HG03378 (cell line): ENCODE results near the gene MRM3.
"Not testable (repeated sequence)": the region's sequence is repeated elsewhere in the genome, so short reads cannot be mapped to it uniquely, and the experiment has no call there.

ENCODE experiments used
- ATAC-seq: cut with Tn5 transposase; IDR thresholded peaks from one replicate; pipeline ENCODE4 v1.9.1; 2021; ENCODE audit warnings: mild to moderate bottlenecking, moderate library complexity; ENCODE audit not compliant: unreplicated experiment

Gene MRM3, protein sequence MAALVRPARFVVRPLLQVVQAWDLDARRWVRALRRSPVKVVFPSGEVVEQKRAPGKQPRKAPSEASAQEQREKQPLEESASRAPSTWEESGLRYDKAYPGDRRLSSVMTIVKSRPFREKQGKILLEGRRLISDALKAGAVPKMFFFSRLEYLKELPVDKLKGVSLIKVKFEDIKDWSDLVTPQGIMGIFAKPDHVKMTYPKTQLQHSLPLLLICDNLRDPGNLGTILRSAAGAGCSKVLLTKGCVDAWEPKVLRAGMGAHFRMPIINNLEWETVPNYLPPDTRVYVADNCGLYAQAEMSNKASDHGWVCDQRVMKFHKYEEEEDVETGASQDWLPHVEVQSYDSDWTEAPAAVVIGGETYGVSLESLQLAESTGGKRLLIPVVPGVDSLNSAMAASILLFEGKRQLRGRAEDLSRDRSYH

DNA sequence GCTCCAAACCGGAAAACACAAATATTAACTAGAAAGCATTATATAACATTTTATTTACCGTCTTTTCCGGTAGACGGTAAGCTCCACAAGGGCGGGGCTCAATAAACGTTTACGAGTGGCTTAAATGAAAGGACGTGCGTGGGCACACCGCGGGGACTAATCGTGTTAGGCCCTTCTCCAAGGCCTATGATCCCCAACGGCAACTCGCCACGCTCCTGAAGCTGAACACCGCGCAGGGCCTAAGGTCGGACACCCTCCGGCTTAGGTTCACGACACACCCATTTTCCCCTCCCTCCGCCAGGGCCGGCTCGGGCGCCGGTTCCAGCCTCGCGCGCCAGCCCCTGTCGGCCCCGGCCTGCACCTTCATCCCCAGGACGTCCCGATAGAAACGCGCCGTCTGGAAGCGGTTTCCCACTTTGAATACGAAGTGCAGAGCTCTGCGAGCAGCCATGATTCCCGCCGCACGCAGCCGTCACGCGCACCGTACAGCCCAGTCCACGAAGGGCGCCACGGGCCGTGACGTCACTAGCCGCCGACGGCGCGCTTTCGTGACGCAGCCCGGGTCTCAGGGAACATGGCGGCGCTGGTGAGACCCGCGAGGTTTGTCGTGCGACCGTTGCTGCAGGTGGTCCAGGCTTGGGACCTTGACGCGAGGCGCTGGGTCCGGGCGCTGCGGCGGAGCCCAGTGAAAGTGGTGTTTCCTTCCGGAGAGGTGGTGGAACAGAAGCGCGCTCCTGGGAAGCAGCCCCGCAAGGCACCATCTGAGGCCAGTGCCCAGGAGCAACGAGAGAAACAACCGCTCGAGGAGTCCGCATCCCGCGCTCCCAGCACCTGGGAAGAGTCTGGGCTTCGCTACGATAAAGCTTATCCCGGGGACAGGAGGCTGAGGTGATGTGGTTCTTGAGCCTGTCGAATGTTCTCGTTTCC is at the start of gene MRM3, which contains the start of gene GLOD4:
TSS of gene MRM3 (plus strand) at position 549 of the 927 bp plus-strand sequence. CDS start at position 575, 26 bp downstream.
TSS of gene GLOD4 (minus strand) at position 476 of the 927 bp plus-strand sequence. CDS start at position 451, 25 bp downstream.
- ATAC-seq, result peak; percentile 67

DNA sequence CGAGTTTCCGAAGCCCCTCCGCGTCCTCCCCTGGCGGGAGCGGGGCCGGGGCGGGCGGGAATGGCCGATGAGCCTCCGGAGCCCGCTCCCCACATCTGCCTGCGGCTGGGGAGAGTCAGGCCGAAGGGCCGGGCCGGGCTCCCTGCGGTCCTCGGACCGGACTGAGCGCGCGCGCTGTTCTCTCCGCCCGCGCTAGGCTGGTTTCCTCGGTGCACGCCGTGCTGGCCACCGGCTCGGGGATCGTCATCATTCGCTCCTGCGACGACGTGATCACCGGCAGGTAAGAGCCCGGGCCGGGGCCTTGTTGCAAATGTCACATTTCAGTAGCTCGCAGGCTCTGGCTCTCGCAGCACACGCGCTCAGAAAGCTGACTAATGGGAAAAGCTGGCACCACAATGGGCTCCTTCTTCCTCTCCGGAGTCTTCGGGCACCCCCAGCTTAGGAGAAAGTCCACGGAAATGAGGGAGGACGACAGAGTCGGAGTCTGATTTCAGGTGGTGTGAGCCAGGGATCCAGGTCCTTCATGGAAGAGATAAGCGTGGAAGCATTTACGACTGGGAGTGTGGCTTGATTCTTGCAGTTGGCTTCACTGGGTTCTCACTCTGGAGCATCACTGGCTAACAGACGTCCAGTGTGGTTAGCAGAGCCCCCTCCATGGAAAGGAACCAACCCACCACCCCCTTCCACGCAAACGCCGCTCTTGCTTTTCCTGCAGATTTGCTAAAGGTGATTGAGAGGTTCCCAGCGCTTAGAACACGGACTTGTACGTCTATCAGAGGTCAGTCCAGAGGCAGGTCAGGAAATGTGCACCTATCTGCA is 49.0 kb upstream of the MRM3 start:
- no peak for ATAC-seq

DNA sequence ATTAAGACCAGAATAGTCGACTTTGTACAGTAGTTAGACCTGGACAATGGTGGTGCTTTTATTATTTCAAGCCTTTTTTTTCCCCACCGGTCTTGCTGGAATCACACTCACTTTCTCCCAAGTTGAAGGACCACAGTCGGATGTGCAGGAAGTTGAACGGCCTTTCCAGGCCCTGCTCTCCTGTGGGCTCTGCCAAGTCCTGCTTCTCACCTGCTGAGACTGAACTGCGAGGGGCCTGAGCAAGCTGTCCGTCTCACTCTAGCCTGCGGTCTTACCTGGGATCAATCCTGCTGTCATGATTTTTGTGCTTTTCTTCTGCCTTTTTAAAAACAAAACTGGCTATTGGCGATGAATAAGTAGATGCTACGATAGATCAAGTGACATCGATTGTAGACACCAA is 48.4 kb upstream of the MRM3 start:
- no peak for ATAC-seq

DNA sequence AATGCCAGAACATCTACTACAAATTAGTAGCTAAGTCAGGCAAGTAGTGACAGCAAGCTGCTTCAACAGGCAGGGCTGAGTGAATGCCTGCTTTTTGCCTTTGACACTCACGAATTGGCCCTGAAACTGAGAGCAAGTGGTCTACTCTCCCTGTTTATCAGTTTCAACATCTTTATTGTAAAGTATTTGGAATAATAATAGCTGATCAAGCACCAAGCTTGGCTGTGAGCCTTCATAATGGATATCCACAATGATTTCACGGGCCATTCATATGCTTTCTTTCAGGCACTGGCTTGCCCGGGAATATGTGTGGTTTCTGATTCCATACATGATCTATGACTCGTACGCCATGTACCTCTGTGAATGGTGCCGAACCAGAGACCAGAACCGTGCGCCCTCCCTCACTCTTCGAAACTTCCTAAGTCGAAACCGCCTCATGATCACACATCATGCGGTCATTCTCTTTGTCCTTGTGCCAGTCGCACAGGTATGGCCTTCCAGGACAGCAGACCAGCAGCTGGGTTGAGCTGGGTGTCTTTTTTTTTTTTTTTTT is 44.5 kb upstream of the MRM3 start:
- ATAC-seq, result no peak

DNA sequence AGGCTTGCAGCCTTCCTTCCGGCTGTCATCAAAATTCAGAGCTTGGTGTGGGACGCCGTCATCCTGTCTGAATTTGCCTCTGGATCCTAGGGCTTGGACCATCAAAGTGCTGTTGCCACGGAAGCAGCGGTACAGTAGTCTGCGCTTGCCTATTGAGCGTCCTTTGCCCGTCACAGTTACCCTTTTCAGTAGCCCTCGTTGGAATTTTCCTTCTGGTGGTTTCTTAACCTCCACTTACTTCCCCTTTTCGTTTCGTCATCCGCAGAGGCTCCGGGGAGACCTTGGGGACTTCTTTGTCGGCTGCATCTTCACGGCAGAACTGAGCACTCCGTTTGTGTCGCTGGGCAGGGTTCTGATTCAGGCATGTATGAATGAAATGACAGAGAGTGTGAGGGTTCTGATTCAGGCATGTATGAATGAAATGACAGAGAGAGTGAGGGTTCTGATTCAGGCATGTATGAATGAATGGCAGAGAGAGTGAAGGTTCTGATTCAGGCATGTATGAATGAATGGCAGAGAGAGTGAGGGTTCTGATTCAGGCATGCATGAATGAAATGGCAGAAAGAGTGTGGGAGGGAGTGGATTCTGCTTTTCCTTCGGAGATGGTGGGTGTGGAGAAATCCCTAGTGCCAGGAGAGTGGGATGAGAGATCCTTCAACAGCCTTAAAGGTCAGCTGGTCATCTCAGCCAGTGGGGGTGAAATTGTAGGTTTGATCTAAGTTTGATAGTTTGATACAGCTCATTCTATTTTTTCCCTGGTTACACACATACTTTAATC is 41.7 kb upstream of the MRM3 start:
- ATAC-seq, result peak; percentile 66

DNA sequence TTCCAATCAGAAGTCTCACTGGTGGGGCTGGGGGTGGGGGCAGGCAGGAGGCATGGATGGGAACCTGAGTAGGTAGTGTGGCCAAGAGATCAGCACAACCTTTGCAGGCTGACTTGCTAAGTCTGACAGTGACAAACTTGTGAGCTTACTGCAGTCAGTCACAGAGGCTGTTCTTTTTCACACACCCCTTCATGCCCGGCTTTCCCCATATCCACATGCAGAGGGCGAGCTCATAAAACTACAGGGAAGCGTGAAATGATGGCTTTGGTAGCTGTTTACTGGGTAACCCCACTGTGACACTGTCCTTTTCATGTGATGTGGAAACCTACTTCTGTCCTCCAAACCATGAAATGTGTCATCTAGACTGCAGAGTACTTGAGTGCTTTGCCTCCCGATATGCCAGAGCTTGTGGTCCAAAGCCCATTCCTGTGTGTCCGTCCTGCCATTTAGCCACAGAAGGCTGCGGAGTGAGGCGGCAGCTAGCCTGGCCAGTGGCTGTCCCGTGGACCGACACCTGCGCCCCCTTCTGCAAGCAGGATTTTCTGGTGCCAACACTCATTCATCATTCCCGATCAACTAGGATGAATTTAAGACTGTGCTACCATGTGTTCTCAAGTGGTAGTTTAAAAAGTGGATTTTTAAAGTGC is 39.9 kb upstream of the MRM3 start:
- ATAC-seq, result no peak

DNA sequence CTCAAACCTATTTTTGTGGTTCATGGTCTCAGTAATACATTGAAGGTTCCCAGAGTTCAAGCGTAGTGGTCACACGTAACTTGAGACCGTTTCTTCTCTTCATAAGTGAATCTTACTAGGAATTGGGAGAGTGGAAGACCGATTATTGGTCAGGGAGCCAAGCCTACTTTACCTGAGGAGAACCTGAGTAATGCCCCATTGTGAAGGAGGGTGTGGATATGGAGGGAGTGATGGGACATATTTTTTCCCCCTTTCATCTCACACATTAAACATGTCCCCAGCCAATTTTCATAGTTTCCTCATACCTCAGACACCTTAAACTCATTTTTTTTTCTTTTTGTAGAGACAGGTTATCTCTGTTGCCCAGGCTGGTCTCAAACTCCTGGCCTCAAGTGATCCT is 39.0 kb upstream of the MRM3 start:
- ATAC-seq, result no peak

DNA sequence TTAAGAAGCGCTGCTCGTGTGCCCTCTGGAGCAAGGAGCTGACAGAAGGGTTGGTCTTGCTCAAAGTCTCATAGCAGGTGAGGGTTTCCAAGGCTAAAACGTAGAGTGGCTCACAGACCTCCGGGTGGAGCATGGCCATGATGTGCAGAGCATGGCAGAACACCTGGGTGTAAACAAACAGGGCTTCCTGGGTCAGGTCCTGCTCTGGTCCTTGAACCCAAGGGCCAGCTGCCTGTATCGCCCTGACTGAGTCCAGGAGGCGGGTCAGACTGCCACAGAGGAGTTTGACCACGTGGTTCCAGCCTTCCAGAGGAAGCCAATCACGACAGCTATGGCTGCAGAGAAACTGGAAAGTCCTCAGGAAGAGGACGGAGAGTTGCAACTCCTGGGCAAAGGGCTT is 37.2 kb upstream of the MRM3 start:
- no peak for ATAC-seq

DNA sequence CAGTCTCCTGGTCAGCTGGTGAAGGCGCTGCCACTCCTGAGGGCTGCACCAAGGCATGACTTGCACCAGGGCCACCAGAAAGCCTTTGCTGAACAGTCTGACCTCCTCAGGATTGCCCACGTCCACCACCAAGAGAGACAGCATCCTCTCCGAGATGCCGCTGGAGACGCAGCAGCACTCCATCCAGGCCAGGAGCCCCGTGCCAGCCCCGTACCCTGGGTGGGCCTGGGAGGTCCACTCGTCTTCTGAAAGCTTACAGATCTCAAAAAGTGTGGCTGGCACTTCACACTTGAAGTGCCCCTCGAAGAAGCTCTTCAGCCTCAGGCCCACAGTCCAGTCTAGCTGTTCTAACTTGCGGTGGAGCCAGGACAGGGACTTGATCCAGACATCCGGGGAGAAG is 36.7 kb upstream of the MRM3 start:
- no peak for ATAC-seq

DNA sequence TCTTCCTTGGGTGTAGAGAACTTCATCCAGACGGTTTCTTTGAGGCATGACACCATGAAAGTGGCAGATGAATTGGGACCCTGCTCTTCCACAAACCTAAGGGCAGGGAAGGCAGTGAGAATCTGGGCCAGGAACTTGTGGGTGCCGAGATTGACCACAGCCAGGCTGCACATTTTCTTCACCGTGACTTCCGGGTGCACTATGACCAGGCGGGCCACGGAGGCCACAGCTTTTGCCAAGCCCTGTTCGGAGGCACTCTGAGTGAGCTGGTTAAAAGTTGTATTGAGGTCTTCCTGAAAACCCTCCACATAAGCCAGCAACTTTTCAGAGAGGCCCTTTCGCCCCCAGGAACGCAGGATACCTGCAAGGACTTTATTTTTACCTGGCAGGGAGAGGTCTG is 36.0 kb upstream of the MRM3 start:
- no peak for ATAC-seq

DNA sequence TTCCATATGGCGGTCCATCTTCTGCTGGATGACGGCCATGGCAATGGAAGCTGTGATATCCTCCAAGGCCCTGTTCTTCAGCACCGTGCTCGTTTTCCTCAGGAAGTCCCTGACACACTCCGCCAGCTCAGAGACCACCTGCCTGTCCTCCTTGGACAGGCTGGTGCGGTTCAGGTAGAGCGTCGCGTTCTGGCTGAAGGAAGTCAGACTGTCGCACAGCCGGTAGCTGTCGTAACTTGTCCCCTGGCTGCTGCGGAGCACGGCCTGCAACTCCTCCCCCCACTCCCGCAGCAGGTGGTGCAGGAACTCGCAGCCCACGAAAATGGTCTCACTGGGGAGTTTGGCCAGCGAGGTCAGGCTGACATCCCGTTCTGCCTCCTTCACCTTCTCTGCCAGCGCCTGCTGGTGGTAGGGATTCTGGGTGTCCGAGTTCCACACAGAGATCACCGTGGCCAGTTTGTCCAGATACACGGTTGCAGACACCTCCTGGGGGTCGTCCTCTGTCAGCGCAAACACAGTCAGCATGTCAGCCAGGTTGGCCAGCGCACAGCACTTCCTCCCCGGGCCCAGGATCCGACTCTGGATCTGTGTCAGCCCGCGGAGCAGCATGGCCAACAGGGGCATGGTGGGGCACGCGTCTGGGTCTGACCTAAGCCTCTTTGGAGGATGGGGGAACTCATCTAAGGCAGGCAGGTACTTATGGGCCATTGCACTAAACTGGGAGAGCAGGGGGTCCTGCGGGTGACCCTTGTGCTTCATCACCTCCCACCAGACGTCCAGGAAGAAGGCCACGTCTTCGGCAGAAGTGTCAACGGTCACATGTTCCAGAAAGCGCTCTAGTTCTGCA is 35.1 kb upstream of the MRM3 start:
- no peak for ATAC-seq

DNA sequence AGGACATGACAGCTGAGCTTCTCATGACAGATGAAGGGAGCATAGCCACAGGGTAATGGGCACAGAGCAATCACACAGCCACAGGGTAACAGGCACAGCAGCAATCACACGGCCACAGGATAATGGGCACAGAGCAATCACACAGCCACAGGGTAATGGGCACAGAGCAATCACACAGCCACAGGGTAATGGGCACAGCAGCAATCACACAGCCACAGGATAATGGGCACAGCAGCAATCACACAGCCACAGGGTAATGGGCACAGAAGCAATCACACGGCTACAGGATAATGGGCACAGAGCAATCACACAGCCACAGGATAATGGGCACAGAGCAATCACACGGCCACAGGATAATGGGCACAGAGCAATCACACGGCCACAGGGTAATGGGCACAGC is 33.5 kb upstream of the MRM3 start:
- ATAC-seq, result not testable (repeated sequence)

DNA sequence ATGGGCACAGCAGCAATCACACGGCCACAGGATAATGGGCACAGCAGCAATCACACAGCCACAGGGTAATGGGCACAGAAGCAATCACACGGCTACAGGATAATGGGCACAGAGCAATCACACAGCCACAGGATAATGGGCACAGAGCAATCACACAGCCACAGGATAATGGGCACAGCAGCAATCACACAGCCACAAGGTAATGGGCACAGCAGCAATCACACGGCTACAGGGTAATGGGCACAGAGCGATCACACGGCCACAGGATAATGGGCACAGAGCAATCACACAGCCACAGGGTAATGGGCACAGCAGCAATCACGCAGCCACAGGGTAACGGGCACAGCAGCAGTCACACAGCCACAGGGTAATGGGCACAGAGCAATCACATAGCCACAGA is 32.8 kb upstream of the MRM3 start:
- ATAC-seq, result not testable (repeated sequence)

DNA sequence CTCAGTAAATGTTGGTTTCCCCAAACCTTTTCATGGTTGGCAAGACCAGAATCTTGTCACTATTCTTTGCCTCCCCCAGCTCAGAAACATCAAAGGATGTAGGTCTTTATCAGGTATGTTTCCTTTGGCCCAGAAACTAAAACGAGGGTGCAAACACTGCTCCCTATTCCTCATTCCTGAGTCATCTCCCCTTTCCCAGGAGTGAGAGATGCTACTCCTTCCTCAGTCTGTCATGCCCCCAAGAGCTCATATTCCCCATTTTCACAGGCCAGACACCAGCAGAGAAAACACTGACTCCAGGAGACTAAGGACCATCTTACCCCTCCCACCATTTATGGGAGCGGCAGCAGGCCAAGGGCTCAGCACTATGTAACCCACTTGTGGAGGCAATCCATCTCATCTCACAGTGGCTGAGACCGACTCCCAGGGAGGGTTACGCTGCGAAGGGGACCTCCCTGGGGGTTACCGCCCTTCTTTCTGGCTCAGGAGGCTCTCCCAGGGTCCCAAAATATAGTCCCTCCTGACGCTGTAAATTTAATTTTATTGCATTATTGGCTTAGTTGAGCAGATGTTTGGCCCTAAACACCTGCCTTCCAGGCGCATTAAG is 31.6 kb upstream of the MRM3 start:
- no peak for ATAC-seq

DNA sequence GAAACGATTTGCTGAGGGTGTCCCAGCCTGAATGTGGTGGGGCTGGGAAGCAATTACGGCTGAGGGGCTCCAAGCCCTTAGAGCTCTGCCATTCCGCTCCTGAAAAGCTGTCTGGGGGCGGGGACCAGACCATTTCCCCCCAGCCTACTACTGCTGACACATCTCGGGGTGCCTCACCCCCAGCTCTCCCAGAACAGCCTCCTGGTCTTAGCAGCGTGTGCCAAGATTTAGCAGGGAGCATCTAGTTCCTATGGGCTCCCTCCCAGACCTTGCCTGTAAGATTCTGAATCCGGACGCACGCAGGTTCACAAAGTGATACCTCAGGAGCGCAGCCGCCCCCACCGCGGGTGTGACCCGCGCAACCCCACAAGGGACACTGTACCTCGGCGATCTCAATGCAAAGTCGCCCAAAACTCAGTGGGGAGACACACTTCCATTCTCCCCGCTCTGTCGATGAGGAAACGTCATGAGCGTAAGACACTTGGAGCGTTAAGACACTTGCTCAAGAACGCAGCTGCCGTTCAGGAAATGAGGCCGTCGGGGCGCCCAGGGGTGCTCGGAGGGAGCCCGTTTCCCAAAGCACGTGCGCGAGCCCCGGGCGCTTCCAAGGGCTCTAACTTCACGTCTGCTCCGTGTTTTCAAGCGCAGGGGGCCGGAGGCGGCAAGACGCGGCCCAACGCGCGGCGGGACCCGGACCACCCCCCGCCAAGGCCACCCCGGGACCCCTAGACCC is 30.7 kb upstream of the MRM3 start:
- peak; percentile 38 for ATAC-seq

DNA sequence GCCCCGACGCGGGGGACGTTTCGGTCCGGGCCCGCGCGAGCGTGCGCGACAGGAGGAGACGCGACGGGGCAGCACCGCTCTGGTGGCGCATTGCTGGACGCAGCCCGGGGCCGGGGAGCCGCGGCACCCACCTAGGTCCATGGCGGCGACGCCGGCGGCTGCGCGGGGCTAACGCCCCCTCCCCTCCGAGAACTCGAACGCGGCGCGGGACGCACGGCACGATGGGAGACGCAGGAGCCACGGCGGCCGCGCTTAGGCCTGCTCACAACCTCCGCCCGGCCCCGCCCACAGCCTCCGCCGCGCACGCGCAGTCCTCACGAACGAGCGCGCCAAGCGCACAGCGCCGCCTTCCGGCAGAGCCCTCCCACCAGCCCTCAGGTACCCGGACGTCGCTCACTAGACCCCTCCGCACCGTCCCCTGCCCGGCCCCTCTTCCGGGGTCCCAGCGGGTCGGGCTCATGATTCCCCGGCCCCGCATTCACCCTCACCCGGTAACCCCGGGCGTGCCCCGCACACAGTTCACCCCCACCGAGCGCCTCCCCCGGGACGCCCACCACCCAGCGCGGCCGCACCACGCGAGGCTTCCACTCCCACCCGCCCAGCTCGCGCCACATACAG is 30.0 kb upstream of the MRM3 start, which contains the start of gene GEMIN4:
TSS of gene GEMIN4 (minus strand) at position 263 of the 618 bp plus-strand sequence. CDS start at position 141, 122 bp downstream.
- peak; percentile 56 for ATAC-seq
